GM21526 (cell line): ENCODE results near the gene COG3.

Experiments used
- ATAC-seq: cut with Tn5 transposase; IDR thresholded peaks from one replicate; pipeline ENCODE4 v1.9.1; 2021; ENCODE audit warnings: moderate library complexity; ENCODE audit not compliant: unreplicated experiment, low FRiP score

COG3 gene

GRCh38 chr13:45446181-45446580 lies 18.6 kb upstream of the COG3 start:
- no peak for ATAC-seq

- ATAC-seq: no peak
These were observed 17.6 kb upstream of the COG3 start for GRCh38 chr13:45447050-45447661.

GRCh38 chr13:45448965-45449559 lies 15.7 kb upstream of the COG3 start:
- ATAC-seq: no peak

- ATAC-seq: no peak
These were observed 13.5 kb upstream of the COG3 start for GRCh38 chr13:45451282-45451681.

GRCh38 chr13:45454204-45454603 lies 10.5 kb upstream of the COG3 start:
- no peak for ATAC-seq

- no peak for ATAC-seq
These were observed 8.4 kb upstream of the COG3 start for GRCh38 chr13:45456196-45456972.

- ATAC-seq: no peak
These were observed 525 bp upstream of the COG3 start for GRCh38 chr13:45464141-45464686.

- ATAC-seq: no peak
These were observed 1.6 kb downstream of the COG3 start for GRCh38 chr13:45466359-45466758.

- ATAC-seq: no peak
These were observed 3.9 kb downstream of the COG3 start for GRCh38 chr13:45468635-45469034.

- no peak for ATAC-seq
These were observed 7.5 kb downstream of the COG3 start for GRCh38 chr13:45472171-45472705.

GRCh38 chr13:45473627-45474026 lies 8.9 kb downstream of the COG3 start:
- ATAC-seq: no peak

GRCh38 chr13:45474584-45475454 lies 10.1 kb downstream of the COG3 start:
- ATAC-seq: no peak

GRCh38 chr13:45479661-45480060 lies 14.9 kb downstream of the COG3 start:
- no peak for ATAC-seq

- ATAC-seq: no peak
These were observed 16.9 kb downstream of the COG3 start for GRCh38 chr13:45481688-45482087.

GRCh38 chr13:45482571-45483173 lies 17.9 kb downstream of the COG3 start:
- ATAC-seq: no peak

GRCh38 chr13:45487604-45488003 lies 22.9 kb downstream of the COG3 start:
- ATAC-seq: no peak

- no peak for ATAC-seq
These were observed 25.3 kb downstream of the COG3 start for GRCh38 chr13:45490068-45490467.

- no peak for ATAC-seq
These were observed 27.8 kb downstream of the COG3 start for GRCh38 chr13:45492538-45492937.

GRCh38 chr13:45496942-45497341 lies 32.2 kb downstream of the COG3 start:
- no peak for ATAC-seq
